HEK293T (cell line): ENCODE data around the gene SEC14L6.
"Not testable (repeated sequence)": the region's sequence is repeated elsewhere in the genome, so short reads cannot be mapped to it uniquely, and the experiment has no call there.

Source experiments
- CTCF ChIA-PET: fragments of 350-600 bp; formaldehyde crosslinking; extraction: SDS; loops from one replicate; lab custom pipeline; 2021; ENCODE audit warnings: antibody characterized with exemption, inconsistent platforms; lab: Yijun Ruan, JAX
- POLR2A ChIA-PET: fragments of 350-600 bp; formaldehyde crosslinking; extraction: SDS; loops from one replicate; lab custom pipeline; 2020; ENCODE audit warnings: antibody characterized with exemption, inconsistent platforms; lab: Yijun Ruan, JAX
- DNase-seq: peaks from one replicate; pipeline ENCODE4 v3.0.0; 2012; ENCODE audit warnings: mixed read lengths; ENCODE audit errors: extremely low spot score
- ARNT ChIP-seq: fragments of 450-650 bp; IDR thresholded peaks from 2 replicates; pipeline ENCODE4 v1.6.1; 2017; ENCODE audit warnings: mild to moderate bottlenecking
- BHLHE40 ChIP-seq: fragments of 450-650 bp; IDR thresholded peaks from 2 replicates; pipeline ENCODE4 v1.6.1; 2016; ENCODE audit warnings: mild to moderate bottlenecking, moderate library complexity, borderline replicate concordance
- CTBP1 ChIP-seq: fragments of 450-650 bp; IDR thresholded peaks from 2 replicates; pipeline ENCODE4 v1.6.1; 2016; ENCODE audit warnings: borderline replicate concordance
- ELF4 ChIP-seq: fragments of 450-650 bp; IDR thresholded peaks from 2 replicates; pipeline ENCODE4 v1.6.1; 2017; ENCODE audit warnings: antibody characterized with exemption
- FOXA1 ChIP-seq: fragments of 450-650 bp; IDR thresholded peaks from 2 replicates; pipeline ENCODE4 v1.6.1; 2016; ENCODE audit warnings: mild to moderate bottlenecking
- FOXK2 ChIP-seq: fragments of 450-650 bp; IDR thresholded peaks from 2 replicates; pipeline ENCODE4 v1.6.1; 2016; ENCODE audit warnings: mild to moderate bottlenecking
- FOXM1 ChIP-seq: fragments of 450-650 bp; IDR thresholded peaks from 2 replicates; pipeline ENCODE4 v1.6.1; 2017; ENCODE audit warnings: mild to moderate bottlenecking, borderline replicate concordance
- HDGF ChIP-seq: fragments of 450-650 bp; IDR thresholded peaks from 2 replicates; pipeline ENCODE4 v1.6.1; 2017; ENCODE audit warnings: antibody characterized with exemption, borderline replicate concordance
- L3MBTL2 ChIP-seq: fragments of 450-650 bp; conservative IDR thresholded peaks from 2 replicates; pipeline ENCODE4 v1.6.1; 2016; ENCODE audit warnings: mild to moderate bottlenecking
- LEF1 ChIP-seq: fragments of 450-650 bp; IDR thresholded peaks from 2 replicates; pipeline ENCODE4 v1.6.1; 2017; ENCODE audit warnings: mild to moderate bottlenecking, borderline replicate concordance
- NFRKB ChIP-seq: fragments of 450-650 bp; IDR thresholded peaks from 2 replicates; pipeline ENCODE4 v1.6.1; 2016; ENCODE audit warnings: mild to moderate bottlenecking, moderate library complexity
- SP1 ChIP-seq: fragments of 450-650 bp; IDR thresholded peaks from 2 replicates; pipeline ENCODE4 v1.6.1; 2017
- SUZ12 ChIP-seq: fragments of 450-650 bp; IDR thresholded peaks from 2 replicates; pipeline ENCODE4 v1.6.1; 2016; ENCODE audit warnings: mild to moderate bottlenecking
- TARDBP ChIP-seq: fragments of 450-650 bp; IDR thresholded peaks from 2 replicates; pipeline ENCODE4 v1.6.1; 2016
- ZNF384 ChIP-seq: fragments of 450-650 bp; IDR thresholded peaks from 2 replicates; pipeline ENCODE4 v1.6.1; 2016
- TF ChIP-seq, protein P1 (sequence below): fragments of 450-650 bp; IDR thresholded peaks from 2 replicates; pipeline ENCODE4 v1.6.1; 2016

Gene SEC14L6

DNA sequence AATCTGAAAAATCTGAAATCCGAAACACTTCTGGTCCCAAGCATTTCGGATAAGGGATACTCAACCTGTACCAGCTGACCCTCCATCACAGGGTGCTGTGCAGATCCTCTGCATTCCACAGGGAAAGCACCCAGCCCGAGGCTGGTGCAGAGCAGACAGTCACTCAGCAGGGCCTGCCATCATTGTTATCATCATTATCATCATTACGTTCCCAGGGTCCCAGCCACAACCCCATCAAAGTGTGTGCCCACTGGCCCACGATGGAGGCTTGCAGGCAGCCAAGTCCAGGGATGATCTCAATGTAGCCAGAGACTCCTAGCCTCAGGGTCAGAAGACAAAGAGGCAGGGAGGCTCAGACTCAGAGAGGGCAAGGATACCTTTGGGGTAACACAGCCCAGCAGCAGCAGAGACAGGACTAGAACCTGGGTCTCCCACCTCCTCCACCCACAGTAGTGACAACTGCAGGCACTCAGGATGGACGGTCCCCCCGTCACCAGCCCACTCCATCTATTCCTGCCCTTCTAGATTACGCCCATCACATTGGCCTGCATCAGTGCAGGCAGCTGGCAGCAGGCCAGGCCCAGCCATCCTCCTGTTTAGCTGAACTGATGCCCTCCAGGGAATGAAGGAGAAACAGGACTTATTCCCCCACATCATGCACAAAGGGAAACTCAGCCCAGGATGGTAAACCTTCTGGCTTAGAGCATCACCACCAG is 17.7 kb upstream of the SEC14L6 start:
- CTCF ChIA-PET = no interaction called here
- POLR2A ChIA-PET = no interaction called here
- no peak for DNase-seq
- TF ChIP-seq BHLHE40 (no peak), FOXA1 (no peak), LEF1 (no peak), ARNT (no peak), ELF4 (no peak), SP1 (no peak), FOXM1 (no peak), NFRKB (no peak), L3MBTL2 (no peak), CTBP1 (no peak), FOXK2 (no peak), SUZ12 (no peak), ZNF384 (no peak), HDGF (no peak), TARDBP (no peak)
- TF ChIP-seq, protein P1, sequence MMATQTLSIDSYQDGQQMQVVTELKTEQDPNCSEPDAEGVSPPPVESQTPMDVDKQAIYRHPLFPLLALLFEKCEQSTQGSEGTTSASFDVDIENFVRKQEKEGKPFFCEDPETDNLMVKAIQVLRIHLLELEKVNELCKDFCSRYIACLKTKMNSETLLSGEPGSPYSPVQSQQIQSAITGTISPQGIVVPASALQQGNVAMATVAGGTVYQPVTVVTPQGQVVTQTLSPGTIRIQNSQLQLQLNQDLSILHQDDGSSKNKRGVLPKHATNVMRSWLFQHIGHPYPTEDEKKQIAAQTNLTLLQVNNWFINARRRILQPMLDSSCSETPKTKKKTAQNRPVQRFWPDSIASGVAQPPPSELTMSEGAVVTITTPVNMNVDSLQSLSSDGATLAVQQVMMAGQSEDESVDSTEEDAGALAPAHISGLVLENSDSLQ = no peak

DNA sequence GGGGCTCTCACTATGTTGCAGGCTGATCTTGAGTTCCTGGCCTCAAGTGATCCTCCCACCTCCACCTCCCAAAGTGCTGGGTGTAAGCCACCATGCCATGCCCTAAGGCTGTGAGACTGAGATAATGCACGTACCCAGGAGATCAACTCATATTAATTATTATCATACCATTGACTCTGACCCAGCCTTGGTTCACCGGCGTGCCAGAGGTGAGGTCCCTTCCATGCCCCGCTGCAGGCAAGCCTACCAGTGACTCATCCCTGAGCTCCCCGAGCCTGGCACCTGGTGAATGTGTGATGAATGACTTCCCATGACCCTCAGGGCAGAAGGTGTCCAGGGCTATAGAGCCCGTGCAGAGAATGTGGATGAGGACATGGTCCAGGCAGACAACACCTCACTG is 15.8 kb upstream of the SEC14L6 start:
- ChIA-PET CTCF (no interaction called here), POLR2A (no interaction called here)
- no peak for DNase-seq
- TF ChIP-seq NFRKB (no peak), FOXA1 (no peak), BHLHE40 (no peak), L3MBTL2 (no peak), SUZ12 (no peak), HDGF (no peak), ELF4 (no peak), FOXK2 (no peak), CTBP1 (no peak), SP1 (no peak), TARDBP (no peak), ARNT (no peak), LEF1 (no peak), ZNF384 (no peak), FOXM1 (no peak)
- TF ChIP-seq, protein P1 = no peak

DNA sequence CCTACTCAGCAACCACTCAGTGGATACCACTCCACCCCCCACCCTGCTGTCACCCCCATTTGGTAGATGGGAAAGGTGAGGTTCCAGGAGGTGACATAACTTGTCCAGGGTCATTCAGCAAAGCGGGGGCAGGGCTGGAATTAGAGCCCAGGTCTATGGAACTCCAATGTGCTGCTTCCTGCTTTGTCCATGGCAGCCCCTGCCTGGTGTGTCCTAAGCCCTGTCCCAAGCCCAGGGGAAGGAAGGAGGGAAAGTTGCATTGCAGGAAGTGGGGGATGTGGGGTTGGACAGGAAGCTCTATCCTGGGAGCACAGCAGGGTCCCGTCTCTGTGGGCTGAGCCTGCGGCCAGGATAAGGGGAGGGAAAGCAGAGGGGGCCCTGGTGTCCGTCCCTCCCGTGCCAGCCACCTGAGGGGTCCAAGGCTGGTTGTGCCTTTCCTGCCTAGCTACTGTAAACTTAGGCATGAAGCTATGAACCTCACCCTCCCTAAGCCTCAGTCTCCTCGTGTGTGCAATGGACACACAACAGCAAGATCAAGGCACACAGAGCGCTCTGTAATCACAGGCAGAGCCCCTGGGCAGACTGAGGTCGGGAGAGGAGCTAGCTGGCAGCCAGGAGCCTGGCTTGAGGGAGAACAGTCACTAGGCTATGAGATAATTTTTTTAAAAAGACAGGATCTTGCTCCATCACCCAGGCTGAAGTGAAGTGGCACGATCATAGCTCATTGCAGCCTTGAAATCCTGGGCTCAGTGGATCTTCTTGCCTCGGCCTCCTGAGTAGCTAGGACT is 15.1 kb upstream of the SEC14L6 start:
- DNase-seq = no peak
- POLR2A ChIA-PET = no interaction called here
- CTCF ChIA-PET = interaction anchor here (0.5 kb wide), 1 partner anchor 1121 kb away, joined by 4 read pairs; no protein-coding TSS in a partner anchor
- TF ChIP-seq ARNT (no peak), TARDBP (no peak), HDGF (no peak), L3MBTL2 (no peak), SUZ12 (no peak), NFRKB (no peak), ZNF384 (no peak), FOXM1 (no peak), FOXK2 (no peak), CTBP1 (no peak)
- TF ChIP-seq, protein P1 = no peak

DNA sequence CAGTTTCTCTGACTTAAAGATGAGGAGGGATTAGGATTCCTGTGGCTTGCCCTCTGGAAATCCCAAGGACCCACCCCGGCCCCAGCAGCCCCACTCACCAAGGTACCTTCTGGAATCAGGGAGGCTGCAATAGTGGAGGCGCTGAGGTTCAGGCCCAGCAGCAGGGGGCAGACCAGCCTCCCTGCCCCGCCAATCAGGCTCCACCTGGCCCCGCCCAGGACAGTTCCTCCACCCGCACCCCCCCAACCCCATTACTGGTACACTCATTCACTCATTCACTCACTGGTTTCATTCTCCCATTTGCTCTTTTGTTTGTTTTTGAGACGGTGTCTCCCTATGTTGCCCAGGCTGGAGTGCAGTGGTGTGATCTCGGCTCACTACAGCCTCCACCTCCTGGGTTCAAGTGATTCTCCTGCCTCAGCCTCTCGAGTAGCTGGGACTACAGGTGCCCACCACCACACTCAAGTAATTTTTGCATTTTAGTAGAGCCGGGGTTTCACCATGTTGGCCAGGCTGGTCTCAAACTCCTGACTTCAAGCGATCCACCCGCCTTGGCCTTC is 14.2 kb upstream of the SEC14L6 start:
- DNase-seq = peak; percentile 55
- CTCF ChIA-PET, POLR2A ChIA-PET: not testable (repeated sequence)
- TF ChIP-seq, protein P1 = peak; percentile 81

DNA sequence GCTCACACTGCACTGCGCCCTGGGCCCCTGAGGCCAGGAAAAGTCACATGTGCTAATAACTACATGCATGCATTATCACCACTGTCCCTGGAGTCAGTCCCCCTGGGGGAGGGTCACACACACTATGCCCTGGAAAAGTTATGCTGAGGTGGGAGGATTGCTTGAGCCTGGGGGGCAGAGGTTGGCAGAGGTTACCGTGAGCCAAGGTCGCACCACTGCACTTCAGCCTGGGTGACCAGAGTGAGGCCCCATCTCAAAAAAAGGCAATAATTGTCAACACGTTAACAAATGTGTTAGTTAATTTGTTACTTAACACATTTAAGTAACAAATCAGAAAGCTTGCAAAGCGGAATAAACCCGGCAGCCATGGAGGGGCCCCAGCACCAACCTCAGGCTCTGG is 13.3 kb upstream of the SEC14L6 start:
- CTCF ChIA-PET = no interaction called here
- no peak for DNase-seq
- POLR2A ChIA-PET = no interaction called here

More for the DNA sequence above, 13.3 kb upstream of the SEC14L6 start:
- TF ChIP-seq SP1 (no peak), SUZ12 (no peak), HDGF (no peak), TARDBP (no peak), CTBP1 (no peak), ZNF384 (no peak)
